ENCODE data around the gene PIP5KL1. TPM values are rescaled to one million over a fixed set of nuclear protein-coding genes. Genes with fewer than 3 reads are reported as not detected.

Gene PIP5KL1
- total RNA-seq, 1 donor from 2014 or later = 5.8 TPM

DNA sequence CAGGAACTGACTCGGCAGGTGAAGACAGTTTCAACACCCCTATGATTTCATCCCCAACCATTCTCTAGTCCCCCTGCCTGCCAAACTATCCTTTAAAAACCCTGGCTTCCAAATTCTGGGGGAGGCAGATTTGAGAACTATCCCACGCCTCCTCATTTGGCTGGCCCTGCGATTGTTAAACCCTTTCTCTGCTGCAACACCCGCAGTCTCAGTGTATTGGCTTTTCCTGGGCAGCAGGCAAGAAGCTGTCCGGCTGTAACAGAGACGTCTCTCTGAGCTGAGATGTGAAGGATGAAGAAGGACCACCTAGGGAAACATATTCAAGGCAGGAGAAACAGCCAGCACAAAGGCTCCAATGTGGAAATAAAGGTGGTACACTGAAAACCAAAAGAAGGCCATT lies 37.7 kb downstream of the PIP5KL1 start:
- Mint-ChIP-seq H3K36me3 (peaks cover 45% of the 10 kb centered on the region), H3K27me3 (no peaks in the 10 kb centered on the region), H3K9me3 (no peaks in the 10 kb centered on the region), H3K4me1 (ENCODE audit: unreplicated experiment) (peaks cover 6% of the 10 kb centered on the region), H3K4me3 (no peak overlapping the region), H3K27ac (no peak overlapping the region)
- no peak for DNase-seq (ENCODE audit: extremely low spot score, unreplicated experiment)
- TF ChIP-seq, protein P1, sequence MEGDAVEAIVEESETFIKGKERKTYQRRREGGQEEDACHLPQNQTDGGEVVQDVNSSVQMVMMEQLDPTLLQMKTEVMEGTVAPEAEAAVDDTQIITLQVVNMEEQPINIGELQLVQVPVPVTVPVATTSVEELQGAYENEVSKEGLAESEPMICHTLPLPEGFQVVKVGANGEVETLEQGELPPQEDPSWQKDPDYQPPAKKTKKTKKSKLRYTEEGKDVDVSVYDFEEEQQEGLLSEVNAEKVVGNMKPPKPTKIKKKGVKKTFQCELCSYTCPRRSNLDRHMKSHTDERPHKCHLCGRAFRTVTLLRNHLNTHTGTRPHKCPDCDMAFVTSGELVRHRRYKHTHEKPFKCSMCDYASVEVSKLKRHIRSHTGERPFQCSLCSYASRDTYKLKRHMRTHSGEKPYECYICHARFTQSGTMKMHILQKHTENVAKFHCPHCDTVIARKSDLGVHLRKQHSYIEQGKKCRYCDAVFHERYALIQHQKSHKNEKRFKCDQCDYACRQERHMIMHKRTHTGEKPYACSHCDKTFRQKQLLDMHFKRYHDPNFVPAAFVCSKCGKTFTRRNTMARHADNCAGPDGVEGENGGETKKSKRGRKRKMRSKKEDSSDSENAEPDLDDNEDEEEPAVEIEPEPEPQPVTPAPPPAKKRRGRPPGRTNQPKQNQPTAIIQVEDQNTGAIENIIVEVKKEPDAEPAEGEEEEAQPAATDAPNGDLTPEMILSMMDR (conservative IDR thresholded peaks at IDR 0.05) = no peak

DNA sequence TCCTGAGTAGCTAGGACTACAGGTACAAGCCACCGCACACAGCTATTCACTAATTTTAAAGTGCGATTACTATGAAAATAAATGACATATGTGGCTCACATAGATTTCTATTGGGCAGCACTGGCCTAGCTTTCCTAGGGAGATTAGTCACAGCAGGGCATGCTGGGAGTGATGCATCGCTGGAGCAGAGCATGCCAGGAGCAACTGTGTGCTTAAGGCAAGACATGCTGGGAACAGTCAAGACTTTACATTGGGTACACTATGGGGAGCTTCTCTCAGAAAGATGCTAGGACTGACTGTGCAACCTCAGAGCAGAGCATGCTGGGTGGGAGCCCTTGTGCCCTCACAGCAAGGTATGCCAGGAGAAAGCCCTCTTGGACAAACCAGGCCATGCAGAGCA lies 40.5 kb downstream of the PIP5KL1 start:
- no peak overlapping the region for H3K27ac Mint-ChIP-seq
- peaks cover 45% of the 10 kb centered on the region for H3K36me3 Mint-ChIP-seq
- TF ChIP-seq, protein P1 (conservative IDR thresholded peaks at IDR 0.05) = no peak
- H3K4me1 Mint-ChIP-seq (ENCODE audit: unreplicated experiment) = no peaks in the 10 kb centered on the region
- H3K4me3 Mint-ChIP-seq = no peak overlapping the region
- no peaks in the 10 kb centered on the region for H3K27me3 Mint-ChIP-seq
- DNase-seq (ENCODE audit: extremely low spot score, unreplicated experiment) = no peak
- no peaks in the 10 kb centered on the region for H3K9me3 Mint-ChIP-seq

DNA sequence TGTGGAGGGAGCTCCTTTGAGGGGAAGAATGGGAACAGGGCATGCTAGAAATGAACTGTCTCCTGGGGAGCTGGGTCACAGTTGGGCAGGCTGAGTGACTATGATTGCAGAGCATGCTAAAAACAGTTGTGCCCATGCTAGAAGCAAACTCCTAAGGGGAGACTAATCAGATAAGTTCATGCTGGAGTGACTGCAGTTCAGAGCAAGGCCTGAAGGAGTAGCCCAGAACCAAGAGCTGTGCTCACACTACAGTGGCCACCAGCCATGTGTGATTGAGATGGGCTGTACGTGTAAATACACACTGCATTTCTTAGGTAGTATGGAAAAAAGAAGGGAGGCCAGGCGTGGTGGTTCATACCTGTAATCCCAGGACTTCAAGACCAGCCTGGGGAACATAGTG lies 42.8 kb downstream of the PIP5KL1 start:
- Mint-ChIP-seq H3K27ac (no peak overlapping the region), H3K4me3 (no peak overlapping the region), H3K9me3 (no peaks in the 10 kb centered on the region), H3K36me3 (peaks cover 27% of the 10 kb centered on the region), H3K4me1 (ENCODE audit: unreplicated experiment) (no peaks in the 10 kb centered on the region), H3K27me3 (no peaks in the 10 kb centered on the region)
- TF ChIP-seq, protein P1 (conservative IDR thresholded peaks at IDR 0.05) = peak; percentile 48
- DNase-seq (ENCODE audit: extremely low spot score, unreplicated experiment) = no peak

DNA sequence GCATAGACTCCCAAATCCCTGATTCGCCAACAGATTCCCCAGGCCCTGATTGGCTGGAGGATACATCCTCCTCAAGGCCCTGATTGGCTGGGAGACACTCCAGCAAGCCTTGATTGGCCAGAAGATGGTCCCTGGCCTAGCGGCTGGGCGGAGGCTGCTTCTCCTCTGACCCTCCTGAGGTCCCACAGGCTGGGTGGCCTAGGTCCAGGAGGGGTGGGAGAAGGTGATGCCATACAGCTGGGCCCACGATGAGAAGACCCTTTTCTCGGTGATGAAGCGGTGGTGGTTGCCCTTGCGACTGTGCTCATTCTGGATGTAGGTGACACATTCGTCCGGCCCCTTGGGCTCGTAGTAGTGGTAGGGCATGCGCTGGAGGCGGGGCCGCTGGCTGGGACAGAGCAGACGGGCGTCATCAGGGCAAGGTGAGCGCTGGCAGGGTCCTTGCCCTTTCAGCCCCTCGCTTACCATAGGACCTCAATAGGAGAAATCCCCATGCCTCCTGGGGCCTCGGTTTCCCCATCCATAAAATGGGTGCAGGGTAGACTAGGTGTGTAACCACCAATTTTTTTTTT lies 44.1 kb downstream of the PIP5KL1 start:
- Mint-ChIP-seq H3K27me3 (no peaks in the 10 kb centered on the region), H3K36me3 (peaks cover 19% of the 10 kb centered on the region), H3K9me3 (no peaks in the 10 kb centered on the region), H3K4me3 (no peak overlapping the region), H3K27ac (no peak overlapping the region), H3K4me1 (ENCODE audit: unreplicated experiment) (no peaks in the 10 kb centered on the region)
- no peak for DNase-seq (ENCODE audit: extremely low spot score, unreplicated experiment)
- TF ChIP-seq, protein P1 (conservative IDR thresholded peaks at IDR 0.05) = no peak

DNA sequence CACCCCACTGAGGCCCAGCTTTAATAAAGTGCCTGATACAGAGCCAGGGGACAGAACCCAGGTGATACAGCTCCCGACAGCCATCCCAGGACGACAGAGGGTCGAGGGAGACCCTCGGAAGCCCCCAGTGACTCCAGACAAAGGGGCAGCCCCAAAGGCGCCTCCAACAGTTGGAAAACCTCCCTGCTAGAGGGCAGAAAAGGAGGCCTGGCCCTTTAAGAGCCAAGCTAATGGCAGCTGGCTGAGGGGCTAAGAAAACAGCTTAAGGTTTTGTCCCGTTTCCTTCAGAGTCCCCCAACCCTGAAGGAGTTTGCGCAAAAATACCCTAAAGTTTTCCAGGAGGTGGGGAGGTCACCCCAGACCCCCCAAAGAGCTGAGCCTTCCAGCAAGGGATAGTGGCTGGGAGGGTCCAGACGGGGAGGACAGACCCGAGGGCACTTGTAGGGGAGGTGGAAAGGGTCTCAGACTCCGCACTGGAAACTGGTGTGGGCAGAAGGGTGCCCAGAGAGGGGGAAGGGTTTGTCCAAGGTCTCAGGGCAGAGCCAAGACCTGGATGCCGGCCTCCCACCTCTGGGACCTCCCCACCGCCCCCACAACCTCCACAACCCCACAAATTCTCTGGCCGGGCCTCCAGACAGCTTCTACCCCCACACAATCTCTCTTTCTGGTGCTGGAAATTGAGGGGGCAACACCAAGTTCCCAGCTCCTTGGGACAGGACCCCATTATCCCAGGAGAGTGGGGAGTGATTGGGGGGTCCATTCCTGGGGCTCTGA lies 44.9 kb downstream of the PIP5KL1 start:
- Mint-ChIP-seq H3K9me3 (no peaks in the 10 kb centered on the region), H3K4me1 (ENCODE audit: unreplicated experiment) (no peaks in the 10 kb centered on the region), H3K4me3 (no peak overlapping the region), H3K27ac (no peak overlapping the region), H3K36me3 (peaks cover 12% of the 10 kb centered on the region), H3K27me3 (no peaks in the 10 kb centered on the region)
- DNase-seq (ENCODE audit: extremely low spot score, unreplicated experiment) = no peak
- TF ChIP-seq, protein P1 (conservative IDR thresholded peaks at IDR 0.05) = no peak

Data from type B pancreatic cell (in vitro differentiated cells).